Endometrial microvascular endothelial cells (primary cell): ENCODE data around the gene GTF2H4. TPM values are rescaled to one million over a fixed set of nuclear protein-coding genes. Genes with fewer than 3 reads are reported as not detected.
"Not testable (repeated sequence)": the region's sequence is repeated elsewhere in the genome, so short reads cannot be mapped to it uniquely, and the experiment has no call there.

Experiments used
- in situ Hi-C: cut with HindIII; loops from 2 replicates; pipeline ENCODE4 v1.10.0; 2017; ENCODE audit warnings: low sequenced_read_pairs, low pct_unique_long_range_greater_than_20kb; ENCODE audit errors: inconsistent ontology term
- total RNA-seq: library from RNA; depleted of rRNA; stranded (reverse); fragments of >200 nt; gene quantifications from one replicate; pipeline ENCODE4 v1.2.3, GENCODE V29; 2015; ENCODE audit errors: inconsistent ontology term

The GTF2H4 gene
- total RNA-seq, 1 donor from 2014 or later, result 11.6 TPM

- in situ Hi-C loops, result no loop called here
Measured at GRCh38 chr6:30891816-30892538, 16.0 kb upstream of the GTF2H4 start.

- in situ Hi-C loops, result no loop called here
Measured at GRCh38 chr6:30893001-30893591, 14.9 kb upstream of the GTF2H4 start.

DNA sequence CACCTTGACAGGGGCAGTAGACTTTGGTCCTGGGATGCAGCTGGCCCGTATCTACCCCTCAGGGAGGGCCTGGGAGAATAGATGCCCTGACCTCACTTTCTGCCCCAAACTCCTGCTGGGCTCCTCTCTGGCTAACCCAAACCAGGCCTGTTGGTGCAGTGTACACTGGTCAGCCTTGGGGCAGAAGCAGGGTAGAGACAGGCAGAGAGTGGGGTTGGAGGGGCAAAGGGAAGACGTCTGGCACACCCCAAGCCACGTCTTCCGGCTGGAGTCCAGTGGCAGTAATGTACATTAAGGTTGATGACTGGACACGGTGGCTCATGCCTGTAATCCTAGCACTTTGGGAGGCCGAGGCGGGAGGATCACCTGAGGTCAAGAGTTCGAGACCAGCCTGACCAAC, 14.3 kb upstream of the GTF2H4 start:
- in situ Hi-C loops, result no loop called here

- in situ Hi-C loops, result no loop called here
Measured at GRCh38 chr6:30894381-30894780, 13.6 kb upstream of the GTF2H4 start.

GRCh38 chr6:30894935-30895334, 13.1 kb upstream of the GTF2H4 start:
- in situ Hi-C loops, result no loop called here

DNA sequence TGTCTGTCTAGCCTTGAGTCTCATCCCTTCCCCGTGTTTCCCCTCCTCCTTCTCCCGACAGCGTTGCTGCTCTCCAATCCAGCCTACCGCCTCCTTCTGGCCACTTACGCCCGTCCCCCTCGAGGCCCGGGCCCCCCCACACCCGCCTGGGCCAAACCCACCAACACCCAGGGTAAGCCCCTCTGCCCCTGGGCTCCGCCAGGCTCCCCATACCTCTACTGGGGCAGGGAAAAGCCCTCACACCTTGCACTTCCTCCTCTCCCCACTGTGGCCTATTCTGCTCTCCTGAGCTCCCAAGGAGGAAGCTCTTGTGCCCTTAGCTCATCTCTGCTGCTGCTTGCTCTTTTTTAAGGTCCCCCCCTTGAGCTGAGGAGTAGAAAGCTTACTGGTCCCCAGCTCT, 12.7 kb upstream of the GTF2H4 start:
- in situ Hi-C loops, result no loop called here

DNA sequence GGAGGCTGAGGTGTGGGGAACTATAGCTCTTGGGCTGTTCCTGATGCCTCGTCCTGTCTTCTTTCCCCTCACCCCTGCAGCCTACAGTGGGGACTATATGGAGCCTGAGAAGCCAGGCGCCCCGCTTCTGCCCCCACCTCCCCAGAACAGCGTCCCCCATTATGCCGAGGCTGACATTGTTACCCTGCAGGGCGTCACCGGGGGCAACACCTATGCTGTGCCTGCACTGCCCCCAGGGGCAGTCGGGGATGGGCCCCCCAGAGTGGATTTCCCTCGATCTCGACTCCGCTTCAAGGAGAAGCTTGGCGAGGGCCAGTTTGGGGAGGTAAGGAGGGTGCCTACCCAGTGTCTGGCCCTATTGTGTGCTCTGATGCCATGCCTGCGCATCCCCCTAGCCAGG, 11.5 kb upstream of the GTF2H4 start:
- in situ Hi-C loops, result no loop called here

DNA sequence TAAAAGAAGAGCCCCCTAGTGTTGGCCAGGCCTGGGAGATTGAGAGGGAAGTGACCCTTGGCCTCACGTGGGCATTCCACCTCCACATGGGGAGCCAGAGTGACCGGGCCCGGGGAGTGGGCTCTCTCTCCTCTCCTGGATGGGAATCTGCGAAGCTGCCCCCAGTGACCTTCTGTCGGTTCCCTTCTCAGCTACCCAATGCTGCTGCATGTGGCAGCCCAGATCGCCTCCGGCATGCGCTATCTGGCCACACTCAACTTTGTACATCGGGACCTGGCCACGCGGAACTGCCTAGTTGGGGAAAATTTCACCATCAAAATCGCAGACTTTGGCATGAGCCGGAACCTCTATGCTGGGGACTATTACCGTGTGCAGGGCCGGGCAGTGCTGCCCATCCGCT, 10.1 kb upstream of the GTF2H4 start:
- in situ Hi-C loops, result no loop called here

DNA sequence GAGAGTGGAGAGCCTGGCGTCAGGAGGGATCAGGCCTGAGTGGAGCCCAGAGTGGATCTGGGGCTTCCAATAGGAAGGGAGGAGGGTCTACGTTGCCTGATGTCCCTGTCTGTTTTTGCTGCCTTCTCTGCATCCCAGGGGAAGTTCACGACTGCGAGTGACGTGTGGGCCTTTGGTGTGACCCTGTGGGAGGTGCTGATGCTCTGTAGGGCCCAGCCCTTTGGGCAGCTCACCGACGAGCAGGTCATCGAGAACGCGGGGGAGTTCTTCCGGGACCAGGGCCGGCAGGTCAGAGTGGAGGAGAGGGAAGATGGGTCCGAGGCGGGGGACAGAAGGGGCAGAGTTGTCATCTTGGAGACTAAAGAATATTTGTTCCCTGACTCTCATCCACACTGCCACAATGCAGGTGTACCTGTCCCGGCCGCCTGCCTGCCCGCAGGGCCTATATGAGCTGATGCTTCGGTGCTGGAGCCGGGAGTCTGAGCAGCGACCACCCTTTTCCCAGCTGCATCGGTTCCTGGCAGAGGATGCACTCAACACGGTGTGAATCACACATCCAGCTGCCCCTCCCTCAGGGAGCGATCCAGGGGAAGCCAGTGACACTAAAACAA, 9.2 kb upstream of the GTF2H4 start:
- in situ Hi-C loops, result no loop called here

DNA sequence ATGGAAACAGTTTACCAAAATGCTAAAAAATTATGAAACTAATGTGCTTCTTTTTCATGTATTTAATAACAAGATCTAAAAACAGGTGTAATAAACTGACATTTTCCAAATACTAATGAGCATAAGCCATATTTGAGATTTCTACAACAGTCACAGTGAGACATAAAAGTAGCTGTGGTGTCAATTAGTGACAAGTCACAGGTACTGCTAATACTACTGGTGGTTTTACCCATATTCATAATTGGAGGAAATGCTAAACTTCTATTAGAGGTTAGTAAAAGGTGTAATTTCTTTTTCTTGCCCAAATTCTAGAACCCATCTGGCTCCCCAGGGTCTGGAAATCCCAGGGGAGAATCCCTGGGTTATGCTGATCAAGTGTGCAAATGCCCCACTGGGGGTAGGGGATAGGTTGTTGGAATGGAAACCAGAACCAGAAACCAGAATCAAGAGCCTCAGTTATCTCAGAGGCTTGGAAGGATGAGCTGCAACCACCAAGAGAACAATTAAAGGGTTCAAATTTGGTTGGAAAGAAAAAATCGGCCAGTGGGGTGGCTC, 7.1 kb upstream of the GTF2H4 start:
- in situ Hi-C loops, result no loop called here

DNA sequence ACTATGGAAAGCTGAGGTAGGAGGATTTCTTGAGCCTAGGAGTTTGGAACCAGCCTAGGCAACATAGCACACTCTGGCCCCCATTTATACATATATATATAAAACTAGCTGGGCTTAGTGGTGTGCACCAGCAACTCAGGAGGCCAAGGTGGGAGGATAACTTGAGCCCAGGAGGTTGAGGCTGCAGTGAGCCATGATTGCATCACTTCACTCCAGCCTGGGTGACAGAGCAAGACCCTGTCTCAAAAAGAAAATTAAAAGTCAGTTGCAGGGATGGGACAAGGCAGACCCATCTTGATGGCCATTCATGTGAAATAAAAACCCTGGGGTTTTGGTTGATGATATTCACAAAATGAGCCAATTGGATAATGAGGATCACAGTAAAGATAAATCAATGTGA, 6.6 kb upstream of the GTF2H4 start:
- in situ Hi-C loops, result no loop called here

DNA sequence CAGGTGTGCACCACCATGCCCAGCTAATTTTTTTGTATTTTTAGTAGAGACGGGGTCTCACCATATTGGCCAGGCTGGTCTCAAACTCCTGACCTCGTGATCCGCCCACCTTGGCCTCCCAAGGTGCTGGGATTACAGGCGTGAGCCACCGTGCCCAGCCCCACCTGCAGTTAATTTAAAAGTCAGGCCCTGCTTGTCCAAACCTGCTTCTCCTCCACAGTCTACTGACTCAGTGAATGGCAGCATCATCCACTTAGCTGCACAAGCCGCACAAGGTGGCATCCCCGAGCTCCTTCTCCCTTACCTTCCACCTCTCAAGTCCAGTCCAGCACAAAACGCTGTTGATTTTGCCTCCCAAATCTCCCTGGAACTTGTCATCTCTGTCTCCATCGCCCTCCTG, 5.8 kb upstream of the GTF2H4 start:
- in situ Hi-C loops, result not testable (repeated sequence)

DNA sequence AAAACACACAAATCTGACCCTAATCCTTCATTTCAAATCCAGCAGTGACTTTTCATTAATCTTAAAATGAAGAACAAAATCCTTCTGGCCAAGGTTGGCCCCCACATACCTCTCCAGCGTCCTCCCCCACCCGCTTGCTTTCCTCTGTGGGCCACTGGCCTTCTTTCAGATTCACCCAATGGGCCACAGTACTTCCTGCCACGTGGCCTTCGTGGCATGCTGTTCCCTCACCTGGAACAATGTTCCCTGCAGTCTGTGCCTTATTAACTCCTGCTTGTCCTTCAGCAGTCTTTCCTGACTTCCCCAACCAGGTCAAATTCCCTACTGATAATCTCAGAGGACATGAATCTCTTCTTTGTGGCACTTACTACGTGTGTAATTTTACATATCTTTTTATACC, 5.3 kb upstream of the GTF2H4 start:
- in situ Hi-C loops, result no loop called here

- in situ Hi-C loops, result no loop called here
Measured at GRCh38 chr6:30903236-30903635, 4.8 kb upstream of the GTF2H4 start.

GRCh38 chr6:30907290-30907757, 683 bp upstream of the GTF2H4 start:
- in situ Hi-C loops, result not testable (repeated sequence)

- in situ Hi-C loops, result no loop called here
Measured at GRCh38 chr6:30908700-30909099, 693 bp downstream of the GTF2H4 start.

DNA sequence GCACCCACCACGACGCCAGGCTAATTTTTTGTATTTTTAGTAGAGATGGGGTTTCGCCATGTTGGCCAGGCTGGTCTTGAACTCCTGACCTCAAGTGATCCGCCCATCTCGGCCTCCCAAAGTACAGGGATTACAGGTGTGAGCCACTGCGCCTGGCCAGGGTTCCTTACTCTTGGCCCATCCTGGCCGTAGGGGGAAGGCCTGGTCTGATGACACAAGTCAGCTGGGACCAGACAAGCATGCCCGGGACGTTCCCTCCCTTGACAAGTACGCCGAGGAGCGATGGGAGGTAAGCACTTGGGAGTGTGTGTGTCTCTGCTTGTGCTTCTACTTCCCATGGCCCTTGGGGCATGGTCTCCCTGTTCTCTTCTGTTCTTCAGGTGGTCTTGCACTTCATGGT, 2.5 kb downstream of the GTF2H4 start:
- in situ Hi-C loops, result not testable (repeated sequence)

GRCh38 chr6:30912746-30913520, 4.9 kb downstream of the GTF2H4 start:
- in situ Hi-C loops, result no loop called here

DNA sequence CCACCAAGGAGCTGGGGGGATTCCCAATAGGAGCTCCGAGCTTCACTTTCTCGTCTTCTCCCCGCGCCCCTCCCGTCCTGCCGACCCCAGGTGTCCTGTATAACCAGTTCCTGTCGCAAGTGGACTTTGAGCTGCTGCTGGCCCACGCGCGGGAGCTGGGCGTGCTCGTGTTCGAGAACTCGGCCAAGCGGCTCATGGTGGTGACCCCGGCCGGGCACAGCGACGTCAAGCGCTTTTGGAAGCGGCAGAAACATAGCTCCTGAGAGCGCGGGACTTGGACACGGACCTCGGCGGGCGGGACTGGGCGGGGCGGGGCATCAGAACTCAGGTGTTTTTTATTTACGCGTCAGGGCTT, 5.7 kb downstream of the GTF2H4 start:
- in situ Hi-C loops, result no loop called here
